D721Med (cell line): ENCODE results near the gene TDRKH.

Experiments used
- DNase-seq: peaks from one replicate; pipeline ENCODE4 v3.0.0; 2011; ENCODE audit warnings: low spot score; ENCODE audit not compliant: insufficient read length
- FAIRE-seq: peaks from 2 replicates; lab custom pipeline; 2011; peaks lifted over from hg19 to GRCh38; lab: Jason Lieb, UNC
- TF ChIP-seq, protein P1 (sequence below): IDR thresholded peaks from 2 replicates; pipeline ENCODE4 v1.5.1; 2012; ENCODE audit warnings: mild to moderate bottlenecking, control low read depth; ENCODE audit not compliant: insufficient read depth; ENCODE audit errors: missing control alignments

The TDRKH gene

DNA sequence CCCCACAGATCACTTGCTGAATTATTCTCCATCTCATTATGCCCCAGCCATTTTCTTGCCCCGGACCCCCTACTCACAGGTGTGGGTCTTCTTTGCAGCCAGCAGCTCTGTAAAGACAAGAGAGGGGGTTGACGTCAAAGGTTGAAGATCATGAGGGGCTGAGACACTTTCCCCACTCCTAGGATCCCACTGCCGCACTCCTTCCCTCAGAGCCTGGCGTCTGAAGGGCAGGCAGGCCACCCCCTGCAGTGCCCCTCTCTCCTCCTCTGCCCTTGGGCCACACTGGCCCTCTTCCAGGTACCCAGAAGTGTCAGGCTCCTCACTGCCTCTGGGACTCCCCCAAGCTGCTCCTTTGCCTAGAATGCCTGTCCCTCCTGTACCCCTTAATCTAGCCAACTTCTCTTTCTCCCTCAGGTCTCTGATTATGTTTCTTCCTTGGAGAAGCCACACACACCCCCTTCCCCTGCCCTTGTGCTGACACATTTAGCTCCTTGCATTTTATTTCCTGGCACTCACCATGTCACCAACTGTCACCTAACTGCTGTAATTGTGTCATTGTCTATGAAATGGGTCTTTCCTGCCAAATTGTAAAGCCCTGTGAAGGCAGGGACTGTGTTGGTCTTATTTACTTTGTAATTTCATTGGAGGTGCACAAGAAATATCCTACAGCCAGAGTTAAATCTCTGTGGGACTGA is 39.2 kb upstream of the TDRKH start:
- TF ChIP-seq, protein P1, sequence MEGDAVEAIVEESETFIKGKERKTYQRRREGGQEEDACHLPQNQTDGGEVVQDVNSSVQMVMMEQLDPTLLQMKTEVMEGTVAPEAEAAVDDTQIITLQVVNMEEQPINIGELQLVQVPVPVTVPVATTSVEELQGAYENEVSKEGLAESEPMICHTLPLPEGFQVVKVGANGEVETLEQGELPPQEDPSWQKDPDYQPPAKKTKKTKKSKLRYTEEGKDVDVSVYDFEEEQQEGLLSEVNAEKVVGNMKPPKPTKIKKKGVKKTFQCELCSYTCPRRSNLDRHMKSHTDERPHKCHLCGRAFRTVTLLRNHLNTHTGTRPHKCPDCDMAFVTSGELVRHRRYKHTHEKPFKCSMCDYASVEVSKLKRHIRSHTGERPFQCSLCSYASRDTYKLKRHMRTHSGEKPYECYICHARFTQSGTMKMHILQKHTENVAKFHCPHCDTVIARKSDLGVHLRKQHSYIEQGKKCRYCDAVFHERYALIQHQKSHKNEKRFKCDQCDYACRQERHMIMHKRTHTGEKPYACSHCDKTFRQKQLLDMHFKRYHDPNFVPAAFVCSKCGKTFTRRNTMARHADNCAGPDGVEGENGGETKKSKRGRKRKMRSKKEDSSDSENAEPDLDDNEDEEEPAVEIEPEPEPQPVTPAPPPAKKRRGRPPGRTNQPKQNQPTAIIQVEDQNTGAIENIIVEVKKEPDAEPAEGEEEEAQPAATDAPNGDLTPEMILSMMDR: no peak
- FAIRE-seq (no peak), DNase-seq (no peak)

DNA sequence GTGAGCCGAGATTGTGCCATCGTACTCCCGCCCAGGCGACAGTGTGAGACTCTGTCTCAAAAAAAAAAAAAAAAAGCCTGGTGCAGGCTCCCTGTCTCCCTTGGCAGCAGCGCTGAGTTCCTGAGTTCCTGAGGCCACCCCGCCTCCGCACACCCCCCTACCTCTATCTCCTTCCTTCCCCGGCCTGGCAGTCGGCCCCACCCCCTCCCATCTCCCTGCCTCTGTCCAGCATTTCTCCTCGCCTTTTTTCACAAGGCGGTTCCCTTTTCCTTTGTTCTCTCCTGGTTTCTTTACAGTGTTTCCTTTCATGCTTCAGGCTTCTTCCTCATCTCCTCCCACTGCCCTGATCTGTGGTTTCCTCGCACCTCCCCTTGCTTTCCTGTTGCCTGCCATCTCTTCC is 38.6 kb upstream of the TDRKH start:
- DNase-seq (no peak), FAIRE-seq (no peak)
- TF ChIP-seq, protein P1: no peak

DNA sequence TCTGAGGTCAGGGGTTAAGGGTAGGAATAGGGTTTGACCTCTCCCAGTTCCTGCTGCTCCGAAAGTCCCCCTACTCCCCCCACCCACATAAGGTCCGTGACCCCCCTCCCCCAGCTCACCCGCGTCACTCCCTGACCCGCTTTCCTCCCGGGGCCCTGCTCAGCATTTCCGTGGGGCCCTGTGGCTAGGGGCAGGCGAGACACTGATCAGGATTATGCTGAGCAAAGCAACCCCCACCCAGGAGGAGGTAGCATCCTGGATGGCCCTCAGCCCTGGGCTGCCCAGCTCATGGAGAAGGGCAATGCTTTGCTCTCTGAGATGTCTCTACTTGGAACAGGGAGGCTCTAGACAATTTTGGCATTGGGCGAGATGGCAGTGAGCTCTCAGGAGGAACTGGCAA is 37.6 kb upstream of the TDRKH start:
- TF ChIP-seq, protein P1: no peak
- DNase-seq (no peak), FAIRE-seq (no peak)

DNA sequence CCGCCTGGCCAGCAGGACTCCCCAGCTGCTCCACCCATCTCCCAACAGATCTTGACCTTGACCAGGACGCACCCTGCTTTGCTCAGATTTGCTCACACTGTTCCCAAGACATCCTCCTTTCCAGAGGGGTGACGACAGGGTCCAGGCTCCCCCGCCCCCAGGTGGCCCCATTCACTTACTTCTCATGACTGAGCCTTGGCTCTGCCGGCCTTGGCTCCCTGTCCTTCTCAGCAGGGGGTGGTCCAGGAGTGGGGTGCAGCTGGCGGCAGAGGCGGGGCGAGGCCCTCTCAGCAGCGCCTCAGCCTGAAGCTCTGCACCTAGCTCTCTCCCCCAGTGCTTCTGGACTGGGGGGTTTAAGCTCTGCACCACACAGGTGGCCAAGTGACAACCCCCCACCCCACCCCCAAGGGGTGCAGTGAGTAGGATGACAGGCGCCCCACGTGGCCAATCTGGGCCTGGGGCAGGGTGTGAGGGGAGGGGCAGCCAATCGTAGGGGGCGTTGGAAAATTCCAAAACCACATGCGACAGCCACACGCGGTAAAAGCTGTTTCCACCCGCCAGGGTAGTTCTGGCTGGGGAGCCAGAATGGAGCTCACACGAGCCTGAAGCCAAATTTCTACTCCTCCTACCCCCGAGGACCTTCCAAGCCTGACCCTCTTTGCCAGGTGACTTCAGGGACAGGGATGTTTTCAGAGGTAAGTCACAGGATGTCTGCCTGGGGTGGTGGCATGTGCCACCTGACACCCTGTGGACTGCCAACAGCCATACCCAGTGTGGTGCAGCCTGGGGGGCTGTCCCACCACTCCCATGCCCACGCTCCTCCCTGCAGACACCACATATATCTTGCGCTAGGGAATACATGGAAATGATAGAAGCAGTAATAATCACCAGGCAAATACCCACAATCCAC is 35.7 kb upstream of the TDRKH start:
- no peak for DNase-seq
- FAIRE-seq: no peak
- TF ChIP-seq, protein P1: no peak

DNA sequence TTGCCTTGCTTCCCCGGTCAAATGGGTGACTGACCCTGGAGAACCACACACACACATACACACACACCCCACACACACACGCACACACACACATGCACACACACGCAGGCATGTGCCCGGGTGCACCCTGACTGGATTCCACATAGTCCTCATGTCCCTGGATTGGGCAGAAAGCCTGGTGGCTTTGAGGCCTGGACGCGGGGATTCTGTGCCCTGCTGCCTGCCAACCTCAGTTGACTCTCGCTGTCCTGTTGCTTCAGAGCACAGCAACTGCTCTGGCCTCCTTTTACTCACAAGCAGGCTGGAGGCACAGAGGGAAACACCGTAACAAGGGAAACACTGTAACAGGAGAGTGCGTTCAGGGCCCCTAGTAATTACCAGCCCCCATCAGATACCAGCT is 34.9 kb upstream of the TDRKH start:
- FAIRE-seq: no peak
- TF ChIP-seq, protein P1: no peak
- DNase-seq: no peak

DNA sequence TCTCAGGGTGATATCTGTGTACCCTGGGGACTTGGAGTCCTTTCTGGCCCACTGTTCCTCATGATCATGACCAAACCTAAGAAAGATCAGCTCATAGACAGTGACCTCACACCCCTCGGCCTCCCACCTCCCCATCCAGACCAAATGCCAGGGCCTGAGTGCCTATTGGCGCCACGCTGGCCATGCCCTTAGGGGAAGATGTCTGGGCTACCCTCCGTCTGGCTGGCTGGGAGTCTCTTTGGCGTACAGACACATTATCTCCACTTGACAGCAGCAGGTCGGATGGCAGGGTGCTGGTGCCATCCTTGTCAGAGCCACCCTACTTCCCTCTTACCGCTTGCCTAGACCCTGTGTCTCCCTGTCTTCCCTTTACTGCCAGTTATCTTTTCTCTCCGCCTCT is 32.9 kb upstream of the TDRKH start:
- TF ChIP-seq, protein P1: no peak
- FAIRE-seq: no peak
- DNase-seq: no peak
